ENCODE results near the gene YBX1.
"Not testable (repeated sequence)": the region's sequence is repeated elsewhere in the genome, so short reads cannot be mapped to it uniquely, and the experiment has no call there.

Gene YBX1

GRCh38 chr1:42748461-42749410 lies 66.5 kb downstream of the YBX1 start:
- DNase-seq (ENCODE audit: low read depth), result no peak
- no peak overlapping the region for H3K4me3 ChIP-seq (ENCODE audit: low read depth, low read length)
- TF ChIP-seq CTCF (IDR thresholded peaks at IDR 0.05; ENCODE audit: insufficient read depth, low read depth, low read length, missing control alignments), result no peak

GRCh38 chr1:42750041-42750440 lies 67.8 kb downstream of the YBX1 start:
- TF ChIP-seq CTCF (IDR thresholded peaks at IDR 0.05; ENCODE audit: insufficient read depth, low read depth, low read length, missing control alignments), result no peak
- no peak overlapping the region for H3K4me3 ChIP-seq (ENCODE audit: low read depth, low read length)
- no peak for DNase-seq (ENCODE audit: low read depth)

- H3K4me3 ChIP-seq (ENCODE audit: low read depth, low read length); DNase-seq (ENCODE audit: low read depth): not testable (repeated sequence)
These were observed 69.4 kb downstream of the YBX1 start for GRCh38 chr1:42751511-42752070.

GRCh38 chr1:42752284-42752683 lies 70.1 kb downstream of the YBX1 start:
- H3K4me3 ChIP-seq (ENCODE audit: low read depth, low read length), result no peak overlapping the region
- DNase-seq (ENCODE audit: low read depth), result no peak
- no peak for TF ChIP-seq CTCF (IDR thresholded peaks at IDR 0.05; ENCODE audit: insufficient read depth, low read depth, low read length, missing control alignments)

GRCh38 chr1:42753070-42753469 lies 70.9 kb downstream of the YBX1 start:
- no peak for TF ChIP-seq CTCF (IDR thresholded peaks at IDR 0.05; ENCODE audit: insufficient read depth, low read depth, low read length, missing control alignments)
- no peak for DNase-seq (ENCODE audit: low read depth)

More at GRCh38 chr1:42753070-42753469, 70.9 kb downstream of the YBX1 start:
- no peak overlapping the region for H3K4me3 ChIP-seq (ENCODE audit: low read depth, low read length)

All from GM12865 (cell line).